HCT116 (cell line): ENCODE data around the gene NSMF. TPM values are rescaled to one million over a fixed set of nuclear protein-coding genes. Genes with fewer than 3 reads are reported as not detected.

Source experiments
- ATAC-seq: fragments of 200-7000 bp; cut with Tn5 transposase; 2 replicates; pipeline ENCODE4 v1.9.1; 2020; ENCODE audit warnings: mild to moderate bottlenecking, moderate library complexity
- BruUV-seq: library from RNA; stranded (reverse); fragments of 400-500 nt; replicated peaks from 2 replicates; lab custom pipeline; 2021; lab: Mats Ljungman, UMichigan
- CTCF ChIA-PET: fragments of 300-600 bp; sonication (Branson Sonifier 250); formaldehyde crosslinking; loops from one replicate; lab custom pipeline; 2021; ENCODE audit warnings: antibody characterized with exemption; lab: Charles Lee
- POLR2A ChIA-PET: fragments of 300-600, 350-600 bp; sonication (Branson Sonifier 250); formaldehyde crosslinking; loops from one replicate; lab custom pipeline; 2021; ENCODE audit warnings: antibody characterized with exemption; lab: Charles Lee
- RAD21 ChIA-PET, 2 experiments: fragments of 300-600 bp; sonication (Branson Sonifier 250); formaldehyde crosslinking; loops; one replicate each; lab custom pipeline; 2023; ENCODE audit warnings: low total read pairs in 2 of 2; ENCODE audit not compliant: uncharacterized antibody in 2 of 2, unreplicated experiment in 2 of 2, low non-redundant PET in 1 of 2; lab: Charles Lee
- DNase-seq: peaks from one replicate; pipeline ENCODE4 v3.0.0-alpha.2; 2010; ENCODE audit warnings: low read depth, low spot score
- H2AFZ ChIP-seq: fragments of 200-600 bp; shearing (Covaris generic), sonication (generic); 2 replicates; pipeline ENCODE4 v1.6.1; 2017; ENCODE audit warnings: low read depth, mixed run types, mixed read lengths, antibody characterized with exemption, low read length; ENCODE audit not compliant: poor library complexity, severe bottlenecking
- H3K27ac ChIP-seq: 2 replicates; pipeline ENCODE4 v1.5.1; 2012; ENCODE audit warnings: low read depth, low read length
- H3K27me3 ChIP-seq: fragments of 200-600 bp; sonication (generic); 2 replicates; pipeline ENCODE4 v1.6.1; 2016; ENCODE audit warnings: mixed run types, low read length, mixed read lengths; ENCODE audit not compliant: insufficient read depth
- H3K36me3 ChIP-seq, 2 experiments: fragments of 200-500 bp in 1 of 2; fragments of 200-600 bp in 1 of 2; sonication (Bioruptor generic) in 1 of 2; sonication (generic) in 1 of 2; 2 replicates each; pipeline versions ENCODE4 v1.5.1 to v1.6.1; 2014 to 2016; ENCODE audit warnings: low read length in 2 of 2, inconsistent platforms in 1 of 2, mixed read lengths in 1 of 2, mixed run types in 1 of 2; ENCODE audit not compliant: insufficient read depth in 2 of 2, control insufficient read depth in 1 of 2
- H3K4me1 ChIP-seq, 2 experiments: fragments of 200-600 bp in 1 of 2; sonication (generic) in 1 of 2; 2 replicates each; pipeline versions ENCODE4 v1.5.1 to v1.6.1; 2012 to 2017; ENCODE audit warnings: low read length in 2 of 2, inconsistent platforms in 1 of 2, mild to moderate bottlenecking in 1 of 2, mixed read lengths in 1 of 2, mixed run types in 1 of 2, moderate library complexity in 1 of 2; ENCODE audit not compliant: insufficient read depth in 2 of 2, control insufficient read depth in 1 of 2
- H3K4me2 ChIP-seq: fragments of 200-600 bp; sonication (generic); 2 replicates; pipeline ENCODE4 v1.6.1; 2017; ENCODE audit warnings: mixed run types, low read length, mixed read lengths
- H3K4me3 ChIP-seq, 2 experiments: fragments of 200-600 bp in 1 of 2; sonication (generic) in 1 of 2; replicated peaks in 1 of 2; 2 replicates each; pipeline ENCODE4 v1.5.1; 2011 to 2016; ENCODE audit warnings: low read length in 2 of 2, control low read depth in 1 of 2, low read depth in 1 of 2, mild to moderate bottlenecking in 1 of 2, mixed read lengths in 1 of 2, mixed run types in 1 of 2
- H3K79me2 ChIP-seq: fragments of 200-600 bp; sonication (generic); 2 replicates; pipeline ENCODE4 v1.6.1; 2017; ENCODE audit warnings: mild to moderate bottlenecking, mixed run types, low read length, moderate library complexity, mixed read lengths; ENCODE audit not compliant: insufficient read depth
- H3K9ac ChIP-seq: fragments of 200-600 bp; sonication (generic); 2 replicates; pipeline ENCODE4 v1.6.1; 2016; ENCODE audit warnings: low read length, mixed read lengths
- H3K9me2 ChIP-seq: fragments of 200-600 bp; sonication (generic), shearing (Covaris generic); 2 replicates; pipeline ENCODE4 v1.6.1; 2017; ENCODE audit warnings: mixed run types, mild to moderate bottlenecking, moderate library complexity; ENCODE audit not compliant: insufficient read depth
- H3K9me3 ChIP-seq, 2 experiments: fragments of 200-500 bp in 1 of 2; fragments of 200-600 bp in 1 of 2; sonication (Bioruptor generic) in 1 of 2; sonication (generic) in 1 of 2; 2 replicates each; pipeline ENCODE4 v1.6.1; 2014 to 2017; ENCODE audit warnings: low read length in 2 of 2, mixed read lengths in 2 of 2, inconsistent platforms in 1 of 2, low read depth in 1 of 2, mild to moderate bottlenecking in 1 of 2, mixed run types in 1 of 2, moderate library complexity in 1 of 2; ENCODE audit not compliant: control insufficient read depth in 1 of 2, insufficient read depth in 1 of 2
- H4K20me1 ChIP-seq: fragments of 200-600 bp; sonication (generic), shearing (Covaris generic); 2 replicates; pipeline ENCODE4 v1.6.1; 2017; ENCODE audit warnings: mixed run types, mild to moderate bottlenecking, moderate library complexity; ENCODE audit not compliant: insufficient read depth
- CBX3 ChIP-seq: IDR thresholded peaks from 2 replicates; pipeline ENCODE4 v1.6.1; 2012; ENCODE audit warnings: low read depth
- CEBPB ChIP-seq: IDR thresholded peaks from 2 replicates; pipeline ENCODE4 v1.6.1; 2012; ENCODE audit warnings: low read depth
- CTCF ChIP-seq, 3 experiments: fragments of 200-600 bp in 1 of 3; sonication (generic) in 1 of 3; IDR thresholded peaks in 2 of 3; conservative IDR thresholded peaks in 1 of 3; 2 replicates each; pipeline ENCODE4 v1.5.1; 2012 to 2017; ENCODE audit warnings: low read depth in 2 of 3, low read length in 2 of 3, antibody characterized with exemption in 1 of 3, borderline replicate concordance in 1 of 3, control low read depth in 1 of 3, mild to moderate bottlenecking in 1 of 3, mixed read lengths in 1 of 3, mixed run types in 1 of 3, moderate library complexity in 1 of 3; ENCODE audit not compliant: insufficient read depth in 1 of 3
- EZH2 ChIP-seq: fragments of 200-600 bp; sonication (generic); IDR thresholded peaks from 2 replicates; pipeline ENCODE4 v1.6.1; 2017; ENCODE audit warnings: antibody characterized with exemption, mixed run types
- EZH2phosphoT487 ChIP-seq: fragments of 200-600 bp; IDR thresholded peaks from 2 replicates; pipeline ENCODE4 v1.6.1; 2018; ENCODE audit warnings: antibody characterized with exemption, borderline replicate concordance
- FOSL1 ChIP-seq: IDR thresholded peaks from 2 replicates; pipeline ENCODE4 v1.6.1; 2012; ENCODE audit warnings: low read depth
- JUND ChIP-seq: IDR thresholded peaks from 2 replicates; pipeline ENCODE4 v1.6.1; 2012
- MAX ChIP-seq: IDR thresholded peaks from 2 replicates; pipeline ENCODE4 v1.6.1; 2012
- POLR2A ChIP-seq: IDR thresholded peaks from 2 replicates; pipeline ENCODE4 v1.7.0; 2011; ENCODE audit warnings: borderline replicate concordance; ENCODE audit not compliant: insufficient read depth, insufficient read length; ENCODE audit errors: extremely low read depth
- POLR2AphosphoS5 ChIP-seq: IDR thresholded peaks from 2 replicates; pipeline ENCODE4 v1.6.1; 2011; ENCODE audit warnings: mild to moderate bottlenecking, low read depth, low read length, moderate library complexity
- RAD21 ChIP-seq: IDR thresholded peaks from 2 replicates; pipeline ENCODE4 v1.6.1; 2012; ENCODE audit warnings: low read depth, mild to moderate bottlenecking
- REST ChIP-seq: IDR thresholded peaks from 2 replicates; pipeline ENCODE4 v1.6.1; 2012; ENCODE audit warnings: low read depth
- SRF ChIP-seq: IDR thresholded peaks from 2 replicates; pipeline ENCODE4 v1.6.1; 2012; ENCODE audit warnings: low read depth
- TCF7L2 ChIP-seq: IDR thresholded peaks from 2 replicates; pipeline ENCODE4 v1.7.0; 2011; ENCODE audit warnings: borderline replicate concordance, inconsistent platforms; ENCODE audit not compliant: insufficient read depth, insufficient read length; ENCODE audit errors: extremely low read depth
- YY1 ChIP-seq: IDR thresholded peaks from 2 replicates; pipeline ENCODE4 v1.6.1; 2011; ENCODE audit warnings: low read length, low read depth, moderate library complexity, mild to moderate bottlenecking; ENCODE audit not compliant: insufficient replicate concordance; ENCODE audit errors: extremely low read depth
- ZBTB33 ChIP-seq: IDR thresholded peaks from 2 replicates; pipeline ENCODE4 v1.6.1; 2011; ENCODE audit warnings: mild to moderate bottlenecking, low read length, moderate library complexity; ENCODE audit not compliant: insufficient replicate concordance; ENCODE audit errors: extremely low read depth
- ZFX ChIP-seq: fragments of 450-650 bp; IDR thresholded peaks from 2 replicates; pipeline ENCODE4 v1.6.1; 2017
- ZNF274 ChIP-seq: fragments of 200-500 bp; sonication (Bioruptor generic); IDR thresholded peaks from 2 replicates; pipeline ENCODE4 v1.6.1; 2014; ENCODE audit warnings: mild to moderate bottlenecking, low read depth, low read length, inconsistent platforms
- intact Hi-C: fragments of 100-400 bp; cut with micrococcal nuclease; formaldehyde crosslinking; loops from 2 replicates; pipeline ENCODE4 v1.10.0; 2022
- total RNA-seq: library from RNA; stranded (reverse); gene quantifications from one replicate; pipeline ENCODE4 v1.2.1, GENCODE V29; 2021; ENCODE audit not compliant: unreplicated experiment
- TF ChIP-seq, protein P1 (sequence below): IDR thresholded peaks from 2 replicates; pipeline ENCODE4 v1.6.1; 2012

NSMF gene
- total RNA-seq, 1 experiment from 2014 or later: 81.9 TPM

DNA sequence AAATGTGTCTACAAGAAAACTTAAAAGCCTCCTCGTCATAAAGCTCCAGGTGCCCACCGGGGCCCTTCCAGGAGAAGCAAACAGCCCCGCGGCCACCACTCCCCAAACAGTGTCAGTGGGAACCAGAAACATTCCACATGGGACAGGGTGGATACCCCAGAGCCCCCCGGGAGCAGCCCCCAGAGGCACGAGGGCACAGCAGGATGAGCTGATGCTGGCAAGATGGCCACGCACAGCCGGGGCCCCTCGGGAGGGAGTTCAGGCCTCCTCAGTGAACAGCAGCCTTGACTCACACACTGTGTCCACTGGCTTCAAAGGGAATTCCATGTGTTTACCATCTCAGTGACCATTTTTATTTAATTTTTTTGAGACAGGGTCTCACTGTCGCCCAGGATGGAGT is 46.7 kb downstream of the NSMF start:
- DNase-seq (no peak), ATAC-seq (peak; percentile 33)
- Histone ChIP-seq H3K79me2 (peaks cover 30% of the 10 kb centered on the region; the same call in 1 of the 2 replicates), H3K9ac (peak overlapping the region; percentile 78), H3K4me3 (no peak overlapping the region), H3K27ac (peak overlapping the region; percentile 95), H2AFZ (no peak overlapping the region), H4K20me1 (no peaks in the 10 kb centered on the region), H3K4me1 (peaks cover 43 to 61% of the 10 kb centered on the region in 2 experiments), H3K27me3 (no peaks in the 10 kb centered on the region), H3K4me2 (peak overlapping the region; percentile 89), H3K36me3 (no peaks in the 10 kb centered on the region), H3K9me2 (no peaks in the 10 kb centered on the region), H3K9me3 (no peaks in the 10 kb centered on the region)
- CTCF ChIA-PET: interaction anchor here (1.0 to 1.7 kb wide), 2 partner anchors 11 to 172 kb away, joined by 3 to 7 read pairs; partner anchors contain the start of genes EXD3, NOXA1 and TUBB4B
- TF ChIP-seq POLR2A: no peak
- no peak for TF ChIP-seq POLR2AphosphoS5
- TF ChIP-seq ZNF274: no peak
- no peak for TF ChIP-seq JUND
- no peak for TF ChIP-seq SRF
- TF ChIP-seq YY1: no peak
- TF ChIP-seq, protein P1, sequence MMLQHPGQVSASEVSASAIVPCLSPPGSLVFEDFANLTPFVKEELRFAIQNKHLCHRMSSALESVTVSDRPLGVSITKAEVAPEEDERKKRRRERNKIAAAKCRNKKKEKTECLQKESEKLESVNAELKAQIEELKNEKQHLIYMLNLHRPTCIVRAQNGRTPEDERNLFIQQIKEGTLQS: no peak
- no peak for TF ChIP-seq EZH2phosphoT487
- TF ChIP-seq EZH2: no peak
- no peak for TF ChIP-seq CTCF (IDR thresholded peaks at IDR 0.05 in 2 of 3, conservative IDR thresholded peaks at IDR 0.05 in 1 of 3; ENCODE audit: borderline replicate concordance in 1 of 3, insufficient read depth in 1 of 3, low read depth in 2 of 3, low read length in 2 of 3)
- TF ChIP-seq REST: no peak
- no peak for TF ChIP-seq ZFX
- no peak for TF ChIP-seq CEBPB
- TF ChIP-seq RAD21: no peak
- TF ChIP-seq CBX3: no peak
- TF ChIP-seq MAX: no peak
- no peak for TF ChIP-seq FOSL1
- TF ChIP-seq ZBTB33: no peak
- TF ChIP-seq TCF7L2: no peak
- intact Hi-C loops: no loop called here
- RAD21 ChIA-PET: interaction anchor here in 1 of 2 experiments (1.2 kb wide), 1 partner anchor 126 kb away, joined by 3 read pairs; no protein-coding TSS in a partner anchor
- no TSS peak for BruUV-seq
- POLR2A ChIA-PET: interaction anchor here (1.0 to 2.2 kb wide), 3 partner anchors 10 to 172 kb away, joined by 3 to 10 read pairs (median 3); partner anchors contain the start of genes EXD3, NOXA1, NRARP and TUBB4B
